ENCODE measurements around the gene TACR1. TPM values are rescaled to one million over a fixed set of nuclear protein-coding genes. Genes with fewer than 3 reads are reported as not detected.

TACR1 gene
- total RNA-seq, 1 experiment from 2014 or later, result not detected

- no TSS peak for BruUV-seq (replicated peaks)
- no peak overlapping the region for H3K4me3 ChIP-seq (replicated peaks in 1 of 2; ENCODE audit: low read depth in 1 of 2, low read length in 2 of 2)
- no peaks in the 10 kb centered on the region for H3K27me3 ChIP-seq (ENCODE audit: insufficient read depth, low read length)
- TF ChIP-seq RAD21 (IDR thresholded peaks at IDR 0.05; ENCODE audit: low read depth) (no peak), MAX (IDR thresholded peaks at IDR 0.05) (no peak)
- H4K20me1 ChIP-seq (ENCODE audit: insufficient read depth), result no peaks in the 10 kb centered on the region
- H3K4me1 ChIP-seq (ENCODE audit: control insufficient read depth in 1 of 2, insufficient read depth in 2 of 2, low read length in 2 of 2), result no peaks in the 10 kb centered on the region
- intact Hi-C loops (cut with micrococcal nuclease), result no loop called here
- H3K27ac ChIP-seq (ENCODE audit: low read depth, low read length), result no peak overlapping the region
- no peak for ATAC-seq
- ChIA-PET CTCF (no interaction called here), RAD21 (ENCODE audit: low non-redundant PET in 1 of 2, low total read pairs in 2 of 2, uncharacterized antibody in 2 of 2, unreplicated experiment in 2 of 2) (no interaction called here), POLR2A (no interaction called here)
- H3K79me2 ChIP-seq (ENCODE audit: insufficient read depth, low read length), result no peaks in the 10 kb centered on the region
- H2AFZ ChIP-seq (ENCODE audit: low read depth, low read length, poor library complexity, severe bottlenecking), result no peak overlapping the region
- no peaks in the 10 kb centered on the region for H3K9me2 ChIP-seq (ENCODE audit: insufficient read depth)
- DNase-seq (ENCODE audit: low read depth, low spot score), result no peak
- no peaks in the 10 kb centered on the region for H3K36me3 ChIP-seq (ENCODE audit: control insufficient read depth in 1 of 2, insufficient read depth in 2 of 2, low read length in 2 of 2)
- H3K4me2 ChIP-seq (ENCODE audit: low read length), result no peak overlapping the region
- H3K9me3 ChIP-seq (ENCODE audit: control insufficient read depth in 1 of 2, insufficient read depth in 1 of 2, low read depth in 1 of 2, low read length in 2 of 2), result no peaks in the 10 kb centered on the region
- H3K9ac ChIP-seq (ENCODE audit: low read length), result no peak overlapping the region
These were observed 178.8 kb downstream of the TACR1 start for GRCh38 chr2:75020476-75020875.

GRCh38 chr2:75019790-75020189, 179.5 kb downstream of the TACR1 start:
- H3K27ac ChIP-seq (ENCODE audit: low read depth, low read length), result no peak overlapping the region
- H3K9ac ChIP-seq (ENCODE audit: low read length), result no peak overlapping the region
- CTCF ChIA-PET, result no interaction called here
- no peaks in the 10 kb centered on the region for H3K36me3 ChIP-seq (ENCODE audit: control insufficient read depth in 1 of 2, insufficient read depth in 2 of 2, low read length in 2 of 2)
- no peaks in the 10 kb centered on the region for H3K9me3 ChIP-seq (ENCODE audit: control insufficient read depth in 1 of 2, insufficient read depth in 1 of 2, low read depth in 1 of 2, low read length in 2 of 2)
- intact Hi-C loops (cut with micrococcal nuclease), result no loop called here
- H4K20me1 ChIP-seq (ENCODE audit: insufficient read depth), result no peaks in the 10 kb centered on the region
- no peaks in the 10 kb centered on the region for H3K27me3 ChIP-seq (ENCODE audit: insufficient read depth, low read length)
- no peaks in the 10 kb centered on the region for H3K4me1 ChIP-seq (ENCODE audit: control insufficient read depth in 1 of 2, insufficient read depth in 2 of 2, low read length in 2 of 2)
- ATAC-seq, result no peak
- no peak overlapping the region for H3K4me3 ChIP-seq (replicated peaks in 1 of 2; ENCODE audit: low read depth in 1 of 2, low read length in 2 of 2)
- POLR2A ChIA-PET, result no interaction called here
- no peaks in the 10 kb centered on the region for H3K79me2 ChIP-seq (ENCODE audit: insufficient read depth, low read length)
- DNase-seq (ENCODE audit: low read depth, low spot score), result no peak
- no peak for TF ChIP-seq ZNF274 (IDR thresholded peaks at IDR 0.05; ENCODE audit: low read depth, low read length)
- TF ChIP-seq EZH2phosphoT487 (IDR thresholded peaks at IDR 0.05; ENCODE audit: borderline replicate concordance), result no peak
- TF ChIP-seq SP1 (IDR thresholded peaks at IDR 0.05; ENCODE audit: low read depth), result no peak
- no peak for TF ChIP-seq POLR2A (IDR thresholded peaks at IDR 0.05; ENCODE audit: borderline replicate concordance, extremely low read depth, insufficient read depth, insufficient read length)
- TF ChIP-seq FOSL1 (IDR thresholded peaks at IDR 0.05; ENCODE audit: low read depth), result no peak
- TF ChIP-seq YY1 (IDR thresholded peaks at IDR 0.05; ENCODE audit: extremely low read depth, insufficient replicate concordance, low read depth, low read length), result no peak
- no peak for TF ChIP-seq CEBPB (IDR thresholded peaks at IDR 0.05; ENCODE audit: low read depth)
- no peak for TF ChIP-seq REST (IDR thresholded peaks at IDR 0.05; ENCODE audit: low read depth)
- TF ChIP-seq ZFX (IDR thresholded peaks at IDR 0.05), result no peak
- TF ChIP-seq EZH2 (IDR thresholded peaks at IDR 0.05), result no peak
- TF ChIP-seq CTCF (IDR thresholded peaks at IDR 0.05 in 2 of 3, conservative IDR thresholded peaks at IDR 0.05 in 1 of 3; ENCODE audit: borderline replicate concordance in 1 of 3, insufficient read depth in 1 of 3, low read depth in 2 of 3, low read length in 2 of 3), result no peak
- no TSS peak for BruUV-seq (replicated peaks)
- H3K4me2 ChIP-seq (ENCODE audit: low read length), result no peak overlapping the region
- RAD21 ChIA-PET (ENCODE audit: low non-redundant PET in 1 of 2, low total read pairs in 2 of 2, uncharacterized antibody in 2 of 2, unreplicated experiment in 2 of 2), result no interaction called here
- H3K9me2 ChIP-seq (ENCODE audit: insufficient read depth), result no peaks in the 10 kb centered on the region
- H2AFZ ChIP-seq (ENCODE audit: low read depth, low read length, poor library complexity, severe bottlenecking), result no peak overlapping the region

Measured in HCT116 (cell line).